ENCODE measurements around the gene TNFRSF1B.

TNFRSF1B gene

GRCh38 chr1:12245116-12245515, 78.3 kb downstream of the TNFRSF1B start:
- in situ Hi-C loops (cut with HindIII; ENCODE audit: low sequenced_read_pairs) = no loop called here
- H3K4me3 ChIP-seq (ENCODE audit: low read depth, low read length) = no peak overlapping the region
- TF ChIP-seq CTCF (IDR thresholded peaks at IDR 0.05; ENCODE audit: low read depth, low read length, missing control alignments) = no peak
- no peak for DNase-seq (ENCODE audit: low read depth)

- no peak for DNase-seq (ENCODE audit: low read depth)
- no peak overlapping the region for H3K4me3 ChIP-seq (ENCODE audit: low read depth, low read length)
- TF ChIP-seq CTCF (IDR thresholded peaks at IDR 0.05; ENCODE audit: low read depth, low read length, missing control alignments) = no peak
- in situ Hi-C loops (cut with HindIII; ENCODE audit: low sequenced_read_pairs) = no loop called here
Measured at GRCh38 chr1:12245733-12246132, 78.9 kb downstream of the TNFRSF1B start.

GRCh38 chr1:12246584-12246983, 79.8 kb downstream of the TNFRSF1B start:
- H3K4me3 ChIP-seq (ENCODE audit: low read depth, low read length) = no peak overlapping the region
- no peak for DNase-seq (ENCODE audit: low read depth)
- in situ Hi-C loops (cut with HindIII; ENCODE audit: low sequenced_read_pairs) = no loop called here
- TF ChIP-seq CTCF (IDR thresholded peaks at IDR 0.05; ENCODE audit: low read depth, low read length, missing control alignments) = no peak

- H3K4me3 ChIP-seq (ENCODE audit: low read depth, low read length) = no peak overlapping the region
- no peak for DNase-seq (ENCODE audit: low read depth)
- in situ Hi-C loops (cut with HindIII; ENCODE audit: low sequenced_read_pairs) = no loop called here
- TF ChIP-seq CTCF (IDR thresholded peaks at IDR 0.05; ENCODE audit: low read depth, low read length, missing control alignments) = no peak
Measured at GRCh38 chr1:12249181-12249580, 82.4 kb downstream of the TNFRSF1B start.

GRCh38 chr1:12249748-12250147, 83.0 kb downstream of the TNFRSF1B start:
- H3K4me3 ChIP-seq (ENCODE audit: low read depth, low read length) = no peak overlapping the region
- no peak for TF ChIP-seq CTCF (IDR thresholded peaks at IDR 0.05; ENCODE audit: low read depth, low read length, missing control alignments)
- DNase-seq (ENCODE audit: low read depth) = no peak
- in situ Hi-C loops (cut with HindIII; ENCODE audit: low sequenced_read_pairs) = no loop called here

GRCh38 chr1:12251442-12251841, 84.7 kb downstream of the TNFRSF1B start:
- H3K4me3 ChIP-seq (ENCODE audit: low read depth, low read length) = no peak overlapping the region
- no peak for TF ChIP-seq CTCF (IDR thresholded peaks at IDR 0.05; ENCODE audit: low read depth, low read length, missing control alignments)
- in situ Hi-C loops (cut with HindIII; ENCODE audit: low sequenced_read_pairs) = no loop called here
- DNase-seq (ENCODE audit: low read depth) = peak; percentile 39

GRCh38 chr1:12255913-12256312, 89.1 kb downstream of the TNFRSF1B start:
- no peak overlapping the region for H3K4me3 ChIP-seq (ENCODE audit: low read depth, low read length)
- no peak for DNase-seq (ENCODE audit: low read depth)
- in situ Hi-C loops (cut with HindIII; ENCODE audit: low sequenced_read_pairs) = no loop called here
- TF ChIP-seq CTCF (IDR thresholded peaks at IDR 0.05; ENCODE audit: low read depth, low read length, missing control alignments) = no peak

All from astrocyte of the cerebellum (primary cell).